Thyroid gland (tissue), 4 donors: ENCODE measurements around the gene PCBP3.

Experiments used
- POLR2A ChIP-seq, 2 donors: fragments of 450-650 bp; IDR thresholded peaks; one replicate each; pipeline ENCODE4 v1.6.1; 2017; ENCODE audit warnings: antibody characterized with exemption in 2 of 2, mild to moderate bottlenecking in 2 of 2, moderate library complexity in 1 of 2
- TF ChIP-seq, protein P1 (sequence below), 6 experiments: fragments of 200-600 bp in 3 of 6; fragments of 450-650 bp in 3 of 6; sonication (generic) in 3 of 6; IDR thresholded peaks; one replicate each; pipeline ENCODE4 v1.5.1; 2016 to 2019; ENCODE audit warnings: antibody characterized with exemption in 6 of 6, mild to moderate bottlenecking in 2 of 6, inconsistent platforms in 1 of 6, moderate library complexity in 1 of 6

- TF ChIP-seq, protein P1, sequence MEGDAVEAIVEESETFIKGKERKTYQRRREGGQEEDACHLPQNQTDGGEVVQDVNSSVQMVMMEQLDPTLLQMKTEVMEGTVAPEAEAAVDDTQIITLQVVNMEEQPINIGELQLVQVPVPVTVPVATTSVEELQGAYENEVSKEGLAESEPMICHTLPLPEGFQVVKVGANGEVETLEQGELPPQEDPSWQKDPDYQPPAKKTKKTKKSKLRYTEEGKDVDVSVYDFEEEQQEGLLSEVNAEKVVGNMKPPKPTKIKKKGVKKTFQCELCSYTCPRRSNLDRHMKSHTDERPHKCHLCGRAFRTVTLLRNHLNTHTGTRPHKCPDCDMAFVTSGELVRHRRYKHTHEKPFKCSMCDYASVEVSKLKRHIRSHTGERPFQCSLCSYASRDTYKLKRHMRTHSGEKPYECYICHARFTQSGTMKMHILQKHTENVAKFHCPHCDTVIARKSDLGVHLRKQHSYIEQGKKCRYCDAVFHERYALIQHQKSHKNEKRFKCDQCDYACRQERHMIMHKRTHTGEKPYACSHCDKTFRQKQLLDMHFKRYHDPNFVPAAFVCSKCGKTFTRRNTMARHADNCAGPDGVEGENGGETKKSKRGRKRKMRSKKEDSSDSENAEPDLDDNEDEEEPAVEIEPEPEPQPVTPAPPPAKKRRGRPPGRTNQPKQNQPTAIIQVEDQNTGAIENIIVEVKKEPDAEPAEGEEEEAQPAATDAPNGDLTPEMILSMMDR (IDR thresholded peaks at IDR 0.05): no peak
- TF ChIP-seq POLR2A (IDR thresholded peaks at IDR 0.05): no peak
Observed at GRCh38 chr21:45908536-45909237, 265.2 kb downstream of the PCBP3 start.
